CD4-positive, alpha-beta T cell treated with Interleukin-17A for 1 hour (primary cell): ENCODE measurements around the gene SHROOM4.

ENCODE experiments used
- DNase-seq: peaks from one replicate; pipeline ENCODE4 v3.0.0-alpha.2; 2020

SHROOM4 gene, protein sequence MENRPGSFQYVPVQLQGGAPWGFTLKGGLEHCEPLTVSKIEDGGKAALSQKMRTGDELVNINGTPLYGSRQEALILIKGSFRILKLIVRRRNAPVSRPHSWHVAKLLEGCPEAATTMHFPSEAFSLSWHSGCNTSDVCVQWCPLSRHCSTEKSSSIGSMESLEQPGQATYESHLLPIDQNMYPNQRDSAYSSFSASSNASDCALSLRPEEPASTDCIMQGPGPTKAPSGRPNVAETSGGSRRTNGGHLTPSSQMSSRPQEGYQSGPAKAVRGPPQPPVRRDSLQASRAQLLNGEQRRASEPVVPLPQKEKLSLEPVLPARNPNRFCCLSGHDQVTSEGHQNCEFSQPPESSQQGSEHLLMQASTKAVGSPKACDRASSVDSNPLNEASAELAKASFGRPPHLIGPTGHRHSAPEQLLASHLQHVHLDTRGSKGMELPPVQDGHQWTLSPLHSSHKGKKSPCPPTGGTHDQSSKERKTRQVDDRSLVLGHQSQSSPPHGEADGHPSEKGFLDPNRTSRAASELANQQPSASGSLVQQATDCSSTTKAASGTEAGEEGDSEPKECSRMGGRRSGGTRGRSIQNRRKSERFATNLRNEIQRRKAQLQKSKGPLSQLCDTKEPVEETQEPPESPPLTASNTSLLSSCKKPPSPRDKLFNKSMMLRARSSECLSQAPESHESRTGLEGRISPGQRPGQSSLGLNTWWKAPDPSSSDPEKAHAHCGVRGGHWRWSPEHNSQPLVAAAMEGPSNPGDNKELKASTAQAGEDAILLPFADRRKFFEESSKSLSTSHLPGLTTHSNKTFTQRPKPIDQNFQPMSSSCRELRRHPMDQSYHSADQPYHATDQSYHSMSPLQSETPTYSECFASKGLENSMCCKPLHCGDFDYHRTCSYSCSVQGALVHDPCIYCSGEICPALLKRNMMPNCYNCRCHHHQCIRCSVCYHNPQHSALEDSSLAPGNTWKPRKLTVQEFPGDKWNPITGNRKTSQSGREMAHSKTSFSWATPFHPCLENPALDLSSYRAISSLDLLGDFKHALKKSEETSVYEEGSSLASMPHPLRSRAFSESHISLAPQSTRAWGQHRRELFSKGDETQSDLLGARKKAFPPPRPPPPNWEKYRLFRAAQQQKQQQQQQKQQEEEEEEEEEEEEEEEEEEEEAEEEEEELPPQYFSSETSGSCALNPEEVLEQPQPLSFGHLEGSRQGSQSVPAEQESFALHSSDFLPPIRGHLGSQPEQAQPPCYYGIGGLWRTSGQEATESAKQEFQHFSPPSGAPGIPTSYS (N-terminal part only)

DNA sequence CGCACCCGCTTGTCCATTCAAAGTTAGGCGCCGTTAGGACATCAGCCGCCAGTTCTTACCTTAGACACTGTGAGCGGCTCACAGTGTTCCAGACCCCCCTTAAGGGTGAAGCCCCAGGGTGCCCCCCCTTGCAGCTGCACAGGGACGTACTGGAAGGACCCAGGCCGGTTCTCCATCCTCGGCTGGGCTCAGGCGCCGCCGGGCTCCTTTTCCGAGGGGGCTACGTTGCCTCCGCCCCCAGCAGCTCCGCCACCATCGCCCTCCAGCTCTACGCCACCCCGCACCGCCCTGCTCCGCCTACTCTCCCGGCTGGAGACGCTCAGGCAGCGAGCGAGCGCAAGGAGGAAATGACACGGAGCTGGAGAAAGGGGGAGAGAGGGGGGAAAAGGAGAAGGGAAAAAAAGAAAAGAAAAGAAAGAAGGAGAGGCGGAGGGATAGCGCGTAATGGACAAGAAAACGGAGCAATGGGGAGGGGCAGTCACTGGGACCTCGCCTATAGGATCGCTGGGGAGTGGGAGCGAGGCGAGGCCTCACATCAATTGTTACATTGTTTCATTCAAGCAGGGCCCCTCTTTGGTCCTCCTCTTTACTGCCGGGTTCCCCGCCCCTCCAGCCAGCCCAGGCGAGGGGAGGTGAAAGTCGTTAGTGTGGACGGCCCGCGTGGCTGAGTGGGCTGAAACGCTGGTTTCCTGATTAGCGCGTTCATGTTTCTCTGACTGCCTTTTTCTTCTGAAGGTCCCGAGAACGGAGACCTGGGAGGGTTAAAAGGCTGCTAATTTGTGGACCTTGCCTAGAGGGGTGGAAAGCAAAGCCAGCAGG is at the start of gene SHROOM4:
Gene SHROOM4, minus strand, starts transcription at position 352 of the 819 bp plus-strand sequence. Its CDS starts 176 bp downstream, at position 176.
- no peak for DNase-seq

DNA sequence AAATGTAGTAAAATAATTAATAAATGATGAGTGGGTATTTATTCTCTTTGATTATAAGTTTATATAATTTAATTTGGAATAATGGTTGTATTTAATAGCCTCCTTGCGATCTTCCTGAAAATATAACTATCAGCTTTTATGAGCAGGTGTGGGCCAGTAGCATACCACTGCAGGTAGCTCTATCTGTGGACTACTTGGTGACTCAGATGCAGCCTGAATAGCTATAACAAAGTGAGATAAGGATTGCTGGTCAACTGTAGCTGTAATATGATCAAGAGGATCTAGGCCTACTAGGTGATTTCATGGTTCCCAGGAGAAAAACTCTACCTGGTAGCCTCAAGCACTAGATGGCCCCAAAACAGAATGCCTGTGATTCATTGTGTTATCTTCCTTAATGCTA is 49.5 kb upstream of the SHROOM4 start:
- no peak for DNase-seq

DNA sequence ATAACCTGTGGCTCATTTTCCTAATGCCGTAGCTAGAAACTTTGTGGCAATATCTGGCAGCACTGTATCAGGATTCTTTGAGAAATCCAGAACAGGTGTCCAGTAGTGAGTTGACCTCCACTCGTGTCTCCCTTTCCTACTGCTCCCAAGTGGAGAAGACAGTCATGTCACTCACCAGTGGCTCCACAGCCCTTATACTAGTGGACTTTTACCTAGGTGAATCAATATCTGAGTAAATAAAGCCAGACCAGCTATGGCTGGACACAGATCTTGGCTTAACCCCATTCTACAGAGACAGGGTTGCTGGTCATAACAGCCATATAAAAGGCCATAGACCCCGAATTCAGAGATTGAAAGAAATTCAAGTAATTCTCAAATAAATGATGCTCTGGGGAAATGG is 46.5 kb upstream of the SHROOM4 start:
- DNase-seq = no peak

DNA sequence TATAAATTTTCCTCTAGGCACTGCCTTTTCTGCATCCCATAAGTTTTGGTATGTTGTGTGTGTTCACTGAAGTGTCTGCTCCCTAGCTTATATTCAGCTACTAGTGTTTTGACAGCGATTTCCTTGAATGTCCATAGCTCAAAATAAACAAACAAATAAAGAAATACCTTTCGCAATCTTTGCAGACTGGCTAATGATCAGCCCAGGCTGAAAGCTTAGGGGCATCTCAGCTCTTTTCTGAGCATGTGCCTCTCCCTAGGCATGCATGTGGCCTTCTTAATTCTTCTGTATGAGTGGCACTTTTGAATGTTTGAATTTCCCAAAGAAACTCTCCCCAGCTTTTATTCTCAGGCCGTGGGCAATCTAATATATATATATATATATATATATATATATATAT is 44.6 kb upstream of the SHROOM4 start:
- DNase-seq = no peak

DNA sequence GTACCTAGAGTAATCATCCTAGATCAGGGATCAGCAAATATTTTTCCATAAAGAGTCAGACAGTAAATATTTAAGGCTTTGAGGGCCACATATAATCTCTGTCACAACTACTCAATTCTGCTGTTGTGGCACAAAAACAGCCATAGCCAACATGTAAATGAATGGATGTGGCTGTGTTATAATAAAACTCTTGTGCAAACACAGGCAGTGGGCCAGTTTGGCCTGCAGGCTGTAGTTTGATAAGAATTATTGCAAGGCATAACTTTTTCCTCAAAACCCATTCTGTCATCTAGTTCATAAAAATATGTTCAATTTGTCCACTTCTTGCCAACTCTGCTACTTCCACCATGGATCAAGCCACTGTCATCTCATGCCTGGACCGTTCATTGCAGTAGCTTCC is 39.4 kb upstream of the SHROOM4 start:
- no peak for DNase-seq

DNA sequence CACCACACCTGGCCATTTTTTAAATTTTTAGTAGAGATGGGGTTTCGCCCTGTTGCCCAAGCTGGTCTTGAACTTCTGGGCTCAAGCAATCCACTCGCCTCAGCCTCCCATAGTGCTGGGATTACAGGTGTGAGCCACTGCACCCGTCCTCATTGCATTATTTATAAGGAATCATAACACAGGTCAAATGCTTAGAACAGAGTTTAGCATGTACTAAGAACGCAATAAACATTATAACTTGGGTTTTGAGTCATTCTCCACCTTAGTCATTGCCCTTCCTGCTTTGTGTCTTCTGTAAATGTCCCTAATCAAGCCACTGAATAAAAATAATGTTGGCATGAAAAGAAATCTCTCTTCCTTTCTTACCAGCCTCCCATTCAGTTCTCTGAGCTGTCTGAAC is 38.5 kb upstream of the SHROOM4 start:
- no peak for DNase-seq

DNA sequence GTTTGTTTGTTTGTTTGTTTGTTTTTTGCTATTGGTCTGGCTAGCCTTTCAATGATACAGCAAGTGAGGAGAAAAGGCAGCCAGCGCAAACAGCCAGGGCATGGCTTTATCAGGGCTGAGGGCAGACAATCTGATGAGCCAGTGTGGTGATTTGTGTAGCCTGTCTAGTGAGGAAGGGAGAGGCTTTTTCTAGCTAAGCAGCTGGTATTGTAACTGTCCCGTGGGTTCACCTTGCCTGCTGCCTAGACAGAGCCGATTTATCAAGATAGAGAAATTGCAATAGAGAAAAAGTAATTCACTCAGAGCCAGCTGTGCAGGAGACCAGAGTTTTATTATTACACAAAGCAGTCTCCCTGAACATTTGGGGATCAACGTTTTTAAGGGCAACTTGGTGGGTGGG is 28.2 kb upstream of the SHROOM4 start:
- DNase-seq = no peak

DNA sequence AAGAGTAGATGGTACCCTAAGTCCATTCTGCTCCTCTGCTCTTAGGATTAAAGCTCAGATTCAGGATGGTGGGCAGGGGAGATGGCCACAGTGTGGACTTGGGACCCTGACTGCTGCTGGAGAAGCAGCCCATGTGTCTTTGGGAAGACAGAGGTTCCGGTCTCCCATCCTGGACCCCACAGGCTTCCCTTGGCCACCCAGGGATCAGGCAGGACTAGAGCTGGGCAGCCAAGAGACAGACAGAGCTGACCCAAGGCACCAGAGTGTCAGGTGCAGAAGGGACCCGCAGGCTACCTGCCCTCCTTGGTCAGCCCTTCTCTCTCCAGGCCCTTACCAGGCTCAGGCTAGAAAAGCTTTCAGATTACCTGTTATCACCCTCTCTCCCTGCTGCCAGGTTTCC is 25.7 kb upstream of the SHROOM4 start:
- DNase-seq = no peak

DNA sequence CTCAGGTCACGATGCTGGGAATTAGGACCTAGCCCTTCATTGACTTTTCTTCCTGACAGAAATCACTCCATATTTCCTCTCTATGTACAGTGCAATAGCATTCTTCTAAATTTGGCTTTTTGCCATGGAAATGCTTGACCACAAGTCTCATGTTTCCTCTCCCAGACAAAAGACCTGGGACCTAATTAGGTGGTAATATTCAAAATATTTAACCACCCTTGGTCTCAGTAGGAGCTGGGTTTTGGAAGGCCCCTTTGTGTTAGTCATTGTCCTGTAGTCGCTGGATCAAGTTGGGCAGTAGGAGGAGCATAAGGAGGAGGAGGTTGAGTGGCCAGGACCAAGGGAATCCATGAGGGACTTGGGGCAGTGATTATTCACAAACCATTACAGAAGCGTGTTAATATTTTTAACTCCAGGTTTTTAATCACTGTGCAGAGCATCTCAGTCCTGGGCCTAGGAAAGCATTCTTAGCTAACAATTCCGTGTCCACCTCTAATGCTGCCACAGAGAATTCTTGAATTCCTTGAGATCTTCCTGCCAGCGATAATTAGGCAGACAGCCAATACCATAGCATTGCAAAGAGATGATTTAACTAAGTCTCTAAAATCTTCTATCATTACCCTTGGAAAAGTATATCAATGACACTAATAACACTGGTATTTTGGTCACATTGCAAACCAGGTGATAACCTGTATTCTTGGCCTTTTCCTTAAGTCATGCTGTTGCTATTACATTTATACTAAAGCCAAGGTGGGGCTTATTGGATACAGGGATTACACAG is 25.0 kb upstream of the SHROOM4 start:
- DNase-seq = no peak

DNA sequence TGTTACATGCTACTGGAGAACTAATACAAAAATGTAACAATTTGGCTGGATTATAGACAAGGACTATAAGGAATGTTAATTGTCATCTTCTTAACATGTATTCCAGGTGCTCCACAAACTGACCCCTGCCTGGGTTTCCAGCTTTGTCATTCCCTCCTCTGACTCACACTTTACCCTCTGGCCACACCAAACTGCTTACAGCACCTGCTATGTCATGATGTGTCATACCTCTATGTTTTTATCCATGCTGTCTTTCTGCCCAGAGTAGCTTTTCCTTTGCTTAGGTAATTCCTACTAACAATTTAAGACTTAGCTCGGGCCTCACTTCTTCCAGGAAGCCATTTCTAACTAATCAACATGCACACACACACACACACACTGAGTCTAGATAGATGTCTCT is 14.0 kb upstream of the SHROOM4 start:
- DNase-seq = no peak

DNA sequence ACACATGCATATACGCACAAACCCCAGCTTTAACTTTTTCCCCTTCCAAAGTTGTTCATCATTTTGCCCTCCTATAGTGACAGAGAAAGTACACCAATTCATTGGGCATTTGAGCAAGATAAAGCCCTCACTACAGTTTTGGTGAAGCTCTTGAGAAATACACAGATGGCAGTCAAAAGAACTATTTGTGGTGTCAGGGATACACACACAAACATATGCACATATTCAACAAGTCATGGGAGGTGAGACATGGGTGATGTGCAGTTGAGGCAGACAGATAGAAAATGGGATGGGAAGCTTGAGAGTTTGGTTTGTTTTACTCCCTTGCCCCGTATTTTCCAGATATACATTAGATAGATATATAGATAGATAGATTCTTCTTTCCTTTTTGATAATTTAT is 11.8 kb upstream of the SHROOM4 start:
- no peak for DNase-seq

DNA sequence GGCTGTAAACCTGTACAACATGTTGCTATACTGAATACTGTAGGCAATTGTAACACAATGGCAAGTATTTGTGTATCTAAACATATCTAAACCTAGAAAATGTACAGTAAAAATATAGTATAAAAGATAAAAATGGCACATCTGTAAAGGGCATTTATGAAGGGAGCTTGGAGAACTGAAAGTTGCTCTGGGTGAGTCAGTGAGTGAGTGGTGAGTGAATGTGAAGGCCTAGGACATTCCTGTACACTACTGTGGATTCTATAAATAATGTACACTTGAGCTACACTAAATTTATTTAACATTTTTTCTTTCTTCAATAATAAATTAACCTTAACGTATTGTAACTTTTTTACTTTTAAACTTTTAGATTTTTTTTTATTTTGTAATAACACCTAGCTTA is 5.0 kb upstream of the SHROOM4 start:
- DNase-seq = no peak

DNA sequence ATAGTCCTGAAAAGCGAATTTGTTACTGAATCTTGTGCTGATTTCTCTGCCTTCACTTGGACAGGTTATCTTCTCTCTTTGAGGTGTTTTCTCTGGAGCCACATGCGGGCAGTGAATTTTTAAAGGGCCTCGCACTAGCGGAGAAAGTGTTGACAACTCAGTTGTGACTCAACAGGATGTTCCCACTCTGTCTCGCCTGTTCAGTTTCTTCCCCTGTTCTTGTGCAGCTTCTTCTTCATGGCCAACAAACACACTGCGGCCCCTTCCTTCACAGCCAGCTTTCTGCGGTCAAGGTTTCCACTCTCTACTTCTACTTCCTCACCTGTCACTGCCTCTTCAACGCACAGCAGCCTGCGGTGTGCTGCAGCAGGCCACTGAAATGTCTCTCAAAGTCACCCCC is 1.1 kb upstream of the SHROOM4 start:
- DNase-seq = no peak

DNA sequence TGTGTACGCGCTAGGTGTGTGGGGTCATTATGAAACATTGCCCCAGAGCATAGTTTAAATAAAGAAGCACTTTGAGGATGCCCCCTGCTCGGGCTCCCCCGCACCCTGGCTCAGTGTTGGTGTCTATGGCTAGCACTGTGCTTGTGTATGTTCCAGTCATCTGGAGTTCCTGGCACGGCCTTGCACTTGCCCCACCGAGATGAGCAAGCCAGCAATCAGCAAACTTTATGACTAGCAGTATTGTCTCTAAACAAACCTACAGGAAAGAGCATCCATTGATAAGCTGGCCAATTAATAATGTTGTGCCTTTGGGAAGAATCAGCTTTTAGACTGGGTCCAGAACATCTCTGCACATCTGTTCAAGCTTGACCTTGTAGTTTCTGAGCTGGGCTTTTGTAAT is 707 bp upstream of the SHROOM4 start:
- DNase-seq = no peak

DNA sequence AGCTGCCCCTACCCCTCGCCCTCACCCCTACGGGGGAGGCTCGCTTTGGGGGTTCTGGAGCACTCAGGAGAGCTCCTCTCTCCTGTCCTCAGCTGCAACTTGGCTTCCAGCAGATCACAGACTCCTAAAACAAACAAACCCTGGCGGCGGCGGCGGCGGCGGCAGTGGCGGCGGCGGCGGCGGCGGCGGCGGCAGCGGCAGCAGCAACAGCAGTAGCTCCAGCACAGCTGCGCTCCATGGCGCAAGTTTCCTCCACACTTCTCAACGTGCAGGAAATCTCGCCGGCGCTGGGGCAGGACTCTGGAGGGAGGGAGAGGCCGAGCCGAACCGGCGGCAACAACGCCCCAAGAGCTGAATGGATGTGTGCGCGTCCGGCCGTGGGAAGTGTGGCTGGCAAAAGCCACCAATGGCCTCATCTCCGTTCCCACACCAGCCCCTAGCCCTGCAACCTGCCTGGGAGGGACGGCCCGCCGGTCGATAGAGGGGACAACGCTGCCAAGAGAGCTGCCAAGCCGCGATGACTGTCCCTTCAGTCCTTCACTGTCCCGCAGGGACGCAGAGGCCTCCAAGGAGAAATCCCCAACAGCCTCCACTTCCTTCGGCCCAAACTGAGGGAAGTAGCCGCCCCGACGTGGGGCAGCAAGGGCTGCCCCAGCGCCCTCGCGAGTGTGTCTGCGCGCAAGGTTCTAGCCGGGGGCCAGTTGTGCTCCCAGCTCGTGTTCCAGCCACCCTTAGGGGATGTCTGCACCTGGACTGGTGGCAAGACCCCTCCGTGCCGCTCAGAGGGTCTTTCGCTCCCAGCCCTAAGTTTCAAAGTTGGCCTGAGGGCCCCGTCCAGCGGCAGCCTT is 775 bp downstream of the SHROOM4 start:
- DNase-seq = no peak

DNA sequence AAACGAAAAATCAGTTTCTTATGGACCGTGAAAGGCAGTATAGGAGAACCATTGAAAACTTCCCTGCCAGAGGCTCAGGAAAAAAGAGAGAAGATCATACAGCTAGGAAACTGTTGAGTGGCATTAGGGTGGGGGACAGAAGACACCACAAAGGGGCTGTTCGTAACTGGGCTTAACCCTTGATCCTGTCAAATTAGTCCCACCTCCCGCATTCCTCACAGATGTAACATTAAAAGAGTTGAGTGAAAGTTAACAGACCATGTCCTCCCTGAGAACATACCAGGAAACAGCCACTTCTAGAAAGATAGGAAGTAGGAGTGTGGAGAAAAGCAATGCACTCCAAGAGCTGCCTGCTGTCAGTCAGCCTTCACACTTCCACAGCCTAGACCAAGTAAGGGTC is 8.7 kb downstream of the SHROOM4 start:
- DNase-seq = no peak

DNA sequence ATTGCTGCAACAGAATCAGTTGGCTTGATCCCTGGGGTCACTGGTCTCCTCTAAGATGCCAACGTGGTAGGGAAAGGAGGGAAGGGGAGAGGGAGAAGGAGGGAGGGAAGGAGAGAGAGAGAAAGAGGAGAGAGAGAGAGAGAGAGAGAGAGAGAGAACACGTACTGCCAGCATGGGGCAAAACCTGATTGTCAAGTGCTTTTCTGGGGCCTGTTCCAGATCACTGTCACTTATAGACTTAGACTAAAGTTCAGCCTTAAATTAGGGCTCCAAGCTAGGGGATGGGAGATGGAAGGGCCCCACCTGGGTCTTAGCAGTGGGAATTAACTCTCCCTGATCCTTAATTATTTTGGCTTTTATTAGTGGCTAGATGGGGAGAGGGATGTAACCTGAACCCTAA is 12.9 kb downstream of the SHROOM4 start:
- DNase-seq = no peak

DNA sequence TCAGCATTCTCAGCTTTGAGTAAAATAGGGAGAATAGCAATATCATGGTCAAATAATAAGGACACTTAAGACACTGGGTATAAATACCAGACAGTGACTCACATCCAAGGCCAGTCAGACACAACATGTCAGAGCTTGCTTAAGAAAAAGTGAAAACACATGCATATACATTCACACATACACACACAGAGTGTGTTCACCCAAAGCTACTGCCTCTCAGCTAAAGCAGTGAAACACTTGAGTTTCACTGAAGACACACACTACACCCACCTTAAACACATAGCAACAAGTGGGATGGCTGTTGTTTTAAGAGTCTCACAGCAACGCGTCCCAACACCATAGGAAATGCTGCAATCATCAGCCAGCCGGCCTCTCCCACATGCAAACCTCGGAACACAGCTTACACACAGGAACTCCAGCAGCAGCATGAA is 14.4 kb downstream of the SHROOM4 start:
- no peak for DNase-seq

DNA sequence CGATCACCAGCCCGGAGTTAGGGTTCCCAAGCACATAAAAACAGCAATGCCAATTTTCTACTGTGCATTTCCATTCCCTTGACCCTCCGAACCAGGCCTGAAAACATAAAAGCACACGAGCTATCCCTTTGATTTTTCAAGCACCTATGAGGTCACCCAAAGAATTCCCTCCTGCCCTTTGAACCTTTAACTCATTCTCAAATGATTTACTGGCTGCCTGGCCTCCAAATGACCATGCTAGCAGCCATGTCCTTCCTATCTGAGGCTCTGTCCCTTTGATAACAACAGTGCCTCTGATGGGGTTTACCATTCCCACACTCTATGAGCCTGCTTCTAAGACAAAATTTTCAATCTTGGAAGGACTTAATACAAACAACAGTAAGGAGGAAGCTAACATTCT is 15.2 kb downstream of the SHROOM4 start:
- no peak for DNase-seq

DNA sequence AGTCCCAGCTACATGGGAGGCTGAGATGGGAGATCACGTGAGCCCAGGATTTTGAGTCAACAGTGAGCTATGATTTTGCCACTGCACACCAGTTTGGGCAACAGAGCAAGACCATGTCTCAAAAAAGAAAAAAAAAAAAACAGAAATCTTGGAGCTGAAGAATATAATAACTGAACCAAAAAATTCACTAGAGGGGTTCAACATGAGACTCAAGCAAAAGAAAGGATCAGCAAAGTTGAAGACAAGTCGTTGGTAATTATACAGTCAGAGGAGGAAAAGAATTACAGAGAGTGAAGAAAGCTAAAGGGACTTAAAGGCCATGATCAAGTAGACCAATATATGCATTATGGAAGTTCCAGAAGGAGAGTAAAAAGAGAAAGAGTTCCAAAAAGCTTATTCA is 26.9 kb downstream of the SHROOM4 start:
- DNase-seq = no peak

DNA sequence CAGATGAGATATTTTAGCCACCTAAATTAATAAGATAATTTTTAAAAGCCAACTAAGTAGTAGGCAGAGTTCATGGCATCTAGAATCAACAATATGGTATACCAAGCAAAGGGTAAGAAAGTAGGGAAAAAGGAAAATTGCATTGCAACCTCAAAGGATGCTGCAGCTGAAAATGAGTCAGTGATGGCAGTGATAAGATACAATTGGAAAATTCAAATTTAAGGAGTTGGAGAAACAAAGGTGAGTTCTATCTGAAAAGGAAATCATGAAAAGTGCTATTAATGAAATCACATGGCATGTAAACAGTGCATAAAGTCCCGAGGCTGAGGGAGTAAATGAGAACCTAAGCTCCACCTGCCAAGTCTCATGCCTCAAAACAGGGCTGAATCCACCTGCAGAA is 33.9 kb downstream of the SHROOM4 start:
- no peak for DNase-seq
